Measurements from ENCODE around the gene BASP1.
"Not testable (repeated sequence)": the region's sequence is repeated elsewhere in the genome, so short reads cannot be mapped to it uniquely, and the experiment has no call there.

Gene BASP1

GRCh38 chr5:17292434-17293015 is 75.1 kb downstream of the BASP1 start:
- DNase-seq, result no peak

GRCh38 chr5:17294639-17295311 is 77.3 kb downstream of the BASP1 start:
- DNase-seq, result no peak

- DNase-seq, result no peak
Measured at GRCh38 chr5:17295671-17296070, 78.2 kb downstream of the BASP1 start.

DNA sequence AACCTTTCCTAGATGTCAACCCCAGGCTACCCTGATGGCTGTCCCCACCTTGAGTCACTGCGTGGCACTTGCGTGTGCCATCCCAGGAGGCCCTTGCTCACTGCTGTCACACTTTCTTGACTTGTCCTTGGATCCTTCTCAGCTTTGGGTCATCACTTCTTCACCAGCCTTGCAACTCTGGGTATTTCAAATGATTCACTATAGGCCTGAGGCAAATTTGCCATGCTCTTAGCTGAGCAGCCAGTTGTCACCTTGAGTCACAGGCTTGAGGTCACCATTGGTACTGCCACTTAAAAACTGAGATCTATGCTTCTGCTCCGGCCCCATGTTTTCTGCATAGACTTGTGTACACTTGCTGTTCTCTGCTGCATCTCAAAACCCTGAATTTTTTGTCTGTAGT is 84.7 kb downstream of the BASP1 start:
- DNase-seq, result no peak

GRCh38 chr5:17302604-17303003 is 85.2 kb downstream of the BASP1 start:
- DNase-seq, result no peak

- no peak for DNase-seq
Measured at GRCh38 chr5:17304282-17304681, 86.9 kb downstream of the BASP1 start.

DNA sequence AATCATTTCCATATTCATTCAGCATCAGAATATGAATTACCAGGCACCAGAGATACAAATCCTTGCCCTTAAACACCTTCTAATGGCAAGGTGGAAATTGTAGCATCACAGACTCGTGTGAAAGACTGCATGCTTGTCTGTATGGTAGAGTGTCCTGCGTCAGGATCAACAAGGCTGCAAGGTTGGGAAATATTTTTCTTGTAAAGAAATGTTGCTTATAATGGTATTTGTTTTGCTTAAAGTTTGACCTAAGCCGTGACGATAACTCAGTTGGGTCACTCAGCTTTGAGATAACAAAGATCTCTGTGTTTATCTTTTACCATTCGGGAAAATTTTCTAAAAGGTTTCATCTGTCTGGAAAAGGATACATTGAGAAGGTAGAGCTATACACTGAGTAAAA is 87.6 kb downstream of the BASP1 start:
- DNase-seq, result no peak

DNA sequence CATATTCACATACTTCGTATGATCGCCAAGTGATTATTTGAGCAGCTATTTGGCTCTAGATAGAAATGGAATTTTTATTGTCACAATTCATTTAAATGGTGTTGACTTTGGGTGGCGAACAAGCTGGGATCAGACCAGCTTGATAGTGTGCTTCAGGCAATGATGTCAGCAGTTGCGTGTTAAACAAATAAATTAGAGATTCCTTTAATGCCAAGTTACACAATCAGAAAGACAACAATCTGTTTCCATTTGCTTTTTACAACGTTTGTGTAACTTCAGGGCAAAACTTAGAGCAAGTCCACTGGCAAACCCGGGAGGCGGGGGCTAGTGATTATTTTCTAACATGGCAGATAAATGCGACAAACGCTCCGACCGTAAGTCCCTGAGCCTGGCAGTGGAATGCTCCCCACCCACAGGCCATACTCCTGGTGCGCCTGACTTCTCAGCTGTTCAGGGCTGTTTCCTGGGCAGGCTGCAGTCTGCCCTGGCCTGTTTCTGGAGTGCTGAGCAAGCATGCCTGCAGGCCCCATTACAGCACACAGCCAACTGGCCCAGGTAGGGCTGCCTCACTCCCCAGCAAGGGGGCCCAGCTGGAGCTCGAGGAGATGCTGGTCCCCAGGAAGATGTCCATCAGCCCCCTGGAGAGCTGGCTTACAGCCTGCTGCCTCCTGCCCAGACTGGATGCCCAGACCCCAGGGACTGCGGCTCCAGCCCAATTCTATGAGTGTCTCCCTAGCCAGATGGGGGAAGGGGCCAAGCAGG is 88.7 kb downstream of the BASP1 start:
- DNase-seq, result no peak

- DNase-seq, result no peak
Measured at GRCh38 chr5:17306726-17307091, 89.3 kb downstream of the BASP1 start.

- not testable (repeated sequence) for DNase-seq
Measured at GRCh38 chr5:17307440-17307839, 90.0 kb downstream of the BASP1 start.

DNA sequence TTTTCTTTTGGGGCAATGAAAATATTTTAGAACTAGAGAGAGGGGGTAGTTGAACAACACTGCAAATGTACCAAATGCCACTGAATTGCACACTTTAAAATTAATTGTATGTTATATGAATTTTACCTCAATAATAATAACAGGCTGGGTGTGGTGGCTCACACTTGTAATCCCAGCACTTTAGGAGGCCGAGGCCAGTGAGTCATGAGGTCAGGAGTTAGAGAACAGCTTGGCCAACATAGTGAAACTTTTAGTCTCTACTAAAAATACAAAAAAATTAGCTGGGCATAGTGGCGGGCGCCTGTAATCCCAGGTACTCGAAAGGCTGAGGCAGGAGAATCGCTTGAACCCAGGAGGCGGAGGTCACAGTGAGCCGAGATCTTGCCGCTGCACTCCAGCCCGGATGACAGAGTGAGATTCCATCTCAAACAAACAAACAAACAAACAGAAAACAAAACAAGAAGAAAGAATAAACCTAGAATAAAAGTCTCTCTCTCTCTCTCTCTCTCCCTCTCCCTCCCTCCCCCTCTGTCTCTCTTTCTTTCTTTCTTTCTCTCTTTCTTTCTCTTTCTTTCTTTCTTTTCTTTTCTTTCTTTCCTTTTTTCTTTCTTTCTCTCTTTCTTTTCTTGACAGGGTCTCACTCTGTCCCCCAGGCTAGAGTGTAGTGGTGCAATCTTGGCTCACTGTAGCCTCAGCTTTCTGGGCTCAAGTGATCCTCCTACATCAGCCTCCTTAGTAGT is 91.1 kb downstream of the BASP1 start:
- DNase-seq, result no peak

DNA sequence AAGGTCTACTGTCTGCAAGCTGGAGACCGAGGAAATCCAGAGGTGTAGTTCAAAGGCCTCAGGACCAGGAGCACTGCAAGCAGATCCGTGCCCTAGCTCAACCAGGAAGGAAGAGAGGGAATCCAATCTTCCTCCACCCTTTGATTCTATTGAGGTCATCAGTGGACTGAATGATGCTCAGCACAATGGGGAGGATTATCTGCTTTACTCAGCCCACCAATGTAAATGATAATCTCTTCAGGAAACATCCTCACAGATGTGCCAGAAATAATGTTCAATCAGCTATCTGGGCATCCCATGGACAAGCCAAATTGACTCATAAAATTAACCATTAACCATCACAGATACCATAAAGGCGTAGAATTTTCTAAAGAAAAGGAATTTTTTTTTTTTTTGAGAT is 92.0 kb downstream of the BASP1 start:
- DNase-seq, result no peak

GRCh38 chr5:17310502-17310901 is 93.1 kb downstream of the BASP1 start:
- DNase-seq, result not testable (repeated sequence)

DNA sequence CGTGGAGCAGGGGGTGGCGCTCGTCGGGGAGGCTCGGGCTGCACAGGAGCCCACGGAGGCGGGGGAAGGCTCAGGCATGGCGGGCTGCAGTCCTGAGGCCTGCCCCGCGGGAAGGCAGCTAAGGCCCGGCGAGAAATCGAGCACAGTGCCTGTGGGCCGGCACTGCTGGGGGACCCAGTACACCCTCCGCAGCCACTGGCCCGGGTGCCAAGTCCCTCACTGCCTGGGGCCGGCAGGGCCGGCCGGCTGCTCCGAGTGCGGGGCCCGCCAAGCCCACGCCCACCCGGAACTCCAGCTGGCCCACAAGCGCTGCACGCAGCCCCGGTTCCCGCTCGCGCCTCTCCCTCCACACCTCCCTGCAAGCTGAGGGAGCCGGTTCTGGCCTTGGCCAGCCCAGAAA is 94.4 kb downstream of the BASP1 start:
- DNase-seq, result not testable (repeated sequence)

- no peak for DNase-seq
Measured at GRCh38 chr5:17312358-17312757, 94.9 kb downstream of the BASP1 start.

DNA sequence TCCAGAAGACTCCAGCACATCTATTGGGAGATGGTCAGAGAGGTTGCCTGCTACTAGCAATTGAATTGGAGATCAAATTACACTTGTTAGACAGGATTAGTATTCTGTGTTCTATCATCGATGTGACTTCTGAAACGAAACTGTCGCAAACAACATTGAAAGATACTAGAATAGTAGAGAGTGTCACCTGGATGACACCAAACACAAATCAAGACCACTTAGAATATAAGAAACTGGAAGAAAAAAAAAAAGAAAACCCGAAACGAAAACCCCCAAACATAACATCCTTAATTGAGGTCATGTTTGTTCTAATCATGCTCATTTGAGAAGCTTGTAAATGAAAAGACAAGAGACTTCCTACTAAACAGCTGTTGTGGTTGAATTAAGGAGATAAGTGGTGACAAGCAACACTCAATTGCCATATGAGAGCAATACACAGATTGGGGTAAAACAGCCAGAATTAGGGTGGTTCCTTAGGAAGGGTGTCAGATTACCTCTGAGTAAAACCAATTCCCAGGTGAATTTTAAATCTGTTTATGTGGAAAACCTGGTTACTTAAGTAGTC is 97.6 kb downstream of the BASP1 start:
- DNase-seq, result no peak

- no peak for DNase-seq
Measured at GRCh38 chr5:17315710-17316221, 98.3 kb downstream of the BASP1 start.

DNA sequence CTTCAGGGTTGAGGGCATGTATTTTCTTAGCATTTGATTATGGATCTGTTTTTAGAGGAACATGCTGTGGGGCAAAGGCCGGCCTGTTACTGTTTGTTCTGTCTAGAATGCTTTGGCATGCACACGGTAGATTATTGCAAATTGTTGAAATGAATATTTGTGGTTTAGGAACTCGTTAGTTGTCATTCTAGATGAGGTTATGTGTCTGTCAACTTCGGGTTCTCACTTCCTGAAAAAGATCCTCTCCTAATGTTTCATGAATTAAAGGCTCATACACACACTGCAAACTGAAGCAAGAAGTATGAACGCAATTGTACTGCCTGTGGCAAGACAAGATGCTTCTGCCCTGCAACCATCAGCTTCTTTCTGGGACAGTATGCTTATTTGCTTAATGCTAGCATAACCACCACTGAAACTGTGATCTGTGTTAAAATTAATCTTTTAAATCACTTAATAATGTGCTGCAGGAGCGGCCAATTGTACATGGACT is 99.6 kb downstream of the BASP1 start:
- no peak for DNase-seq

DNA sequence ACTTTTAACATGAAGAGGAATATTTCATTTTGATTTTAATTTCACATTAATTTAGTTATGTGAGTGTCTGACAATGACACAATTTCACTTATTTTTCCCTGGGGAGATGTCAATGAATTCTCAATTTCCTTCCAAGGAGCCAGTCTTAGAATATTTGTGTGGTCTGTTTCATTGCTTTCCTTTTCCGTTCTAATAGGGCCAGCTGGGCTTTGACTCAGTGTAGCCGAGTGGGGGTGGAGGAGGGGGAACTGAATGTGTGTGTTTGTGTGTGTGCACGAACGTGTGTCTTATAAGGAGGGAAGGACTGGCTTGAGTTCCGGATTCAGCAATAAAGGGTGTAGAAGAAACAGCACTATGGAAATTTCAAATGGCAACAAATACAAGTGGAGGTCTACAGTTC is 100.0 kb downstream of the BASP1 start:
- no peak for DNase-seq

- not testable (repeated sequence) for DNase-seq
Measured at GRCh38 chr5:17319095-17319494, 101.7 kb downstream of the BASP1 start.

GRCh38 chr5:17325770-17326599 is 108.6 kb downstream of the BASP1 start:
- DNase-seq, result no peak

Measured in NK-92 treated with Interleukin-12 subunit alpha and Interleukin-12 subunit beta, amount 100 ng/mL, for 24 hours (cell line).